Neural cell (in vitro differentiated cells): ENCODE data around the gene MAP2K1. TPM values are rescaled to one million over a fixed set of nuclear protein-coding genes. Genes with fewer than 3 reads are reported as not detected.

ENCODE experiments used
- H2AFZ ChIP-seq: fragments of 200-600, 300-800 bp; sonication (generic), shearing (Covaris generic); 2 replicates; pipeline ENCODE4 v1.6.0; 2014; ENCODE audit warnings: low read depth, mild to moderate bottlenecking, antibody characterized with exemption, low read length, moderate library complexity
- H3F3A ChIP-seq: fragments of 200-600 bp; shearing (Covaris generic); 2 replicates; pipeline ENCODE4 v1.6.1; 2016; ENCODE audit warnings: mild to moderate bottlenecking, moderate library complexity, mixed read lengths, antibody characterized with exemption, low read length; ENCODE audit not compliant: insufficient read depth, poor library complexity, severe bottlenecking
- H3K27ac ChIP-seq: fragments of 200-600, 300-800 bp; sonication (generic), shearing (Covaris generic); 2 replicates; pipeline ENCODE4 v1.5.1; 2014; ENCODE audit warnings: mild to moderate bottlenecking, low read length, moderate library complexity
- H3K27me3 ChIP-seq: fragments of 300-800, 200-600 bp; sonication (generic), shearing (Covaris generic); 2 replicates; pipeline ENCODE4 v1.6.0; 2014; ENCODE audit warnings: mild to moderate bottlenecking, low read depth, low read length, moderate library complexity; ENCODE audit not compliant: insufficient read depth
- H3K36me3 ChIP-seq: fragments of 300-800, 200-600 bp; sonication (generic), shearing (Covaris generic); 2 replicates; pipeline ENCODE4 v1.5.1; 2014; ENCODE audit warnings: mild to moderate bottlenecking, antibody characterized with exemption, low read length, moderate library complexity; ENCODE audit not compliant: insufficient read depth
- H3K4me2 ChIP-seq: fragments of 300-800, 200-600 bp; sonication (generic), shearing (Covaris generic); 2 replicates; pipeline ENCODE4 v1.6.0; 2014; ENCODE audit warnings: mild to moderate bottlenecking, low read length
- H3K4me3 ChIP-seq: fragments of 300-800, 200-600 bp; sonication (generic), shearing (Covaris generic); 2 replicates; pipeline ENCODE4 v1.5.1; 2014; ENCODE audit warnings: mild to moderate bottlenecking, low read length, moderate library complexity
- H3K79me2 ChIP-seq: fragments of 200-600 bp; shearing (Covaris generic); replicated peaks from 2 replicates; pipeline ENCODE4 v1.6.0; 2014; ENCODE audit warnings: mild to moderate bottlenecking, low read length, moderate library complexity; ENCODE audit not compliant: insufficient read depth
- H3K9ac ChIP-seq: fragments of 300-800, 200-600 bp; sonication (generic), shearing (Covaris generic); 2 replicates; pipeline ENCODE4 v1.6.1; 2016; ENCODE audit warnings: mild to moderate bottlenecking, low read length, mixed read lengths
- H3K9me2 ChIP-seq: fragments of 200-600 bp; shearing (Covaris generic); 2 replicates; pipeline ENCODE4 v1.6.1; 2016; ENCODE audit warnings: mild to moderate bottlenecking, low read length, mixed read lengths; ENCODE audit not compliant: insufficient read depth
- H3K9me3 ChIP-seq: fragments of 200-600, 300-800 bp; sonication (generic), shearing (Covaris generic); 2 replicates; pipeline ENCODE4 v1.6.1; 2016; ENCODE audit warnings: mild to moderate bottlenecking, mixed run types, low read length, moderate library complexity, mixed read lengths
- H4K20me1 ChIP-seq: fragments of 200-600 bp; shearing (Covaris generic); 2 replicates; pipeline ENCODE4 v1.6.1; 2016; ENCODE audit warnings: mild to moderate bottlenecking, mixed run types; ENCODE audit not compliant: insufficient read depth
- EP300 ChIP-seq: fragments of 450-650 bp; conservative IDR thresholded peaks from 2 replicates; pipeline ENCODE4 v1.6.1; 2014; ENCODE audit warnings: antibody characterized with exemption, mild to moderate bottlenecking, moderate library complexity; ENCODE audit not compliant: poor library complexity, severe bottlenecking
- EZH2 ChIP-seq: fragments of 200-600, 300-800 bp; shearing (Covaris generic), sonication (generic); IDR thresholded peaks from 2 replicates; pipeline ENCODE4 v1.6.1; 2014; ENCODE audit warnings: antibody characterized with exemption, low read length, borderline replicate concordance, mild to moderate bottlenecking; ENCODE audit not compliant: insufficient read depth, poor library complexity, severe bottlenecking
- MXI1 ChIP-seq: fragments of 450-650 bp; conservative IDR thresholded peaks from 2 replicates; pipeline ENCODE4 v1.6.1; 2014; ENCODE audit warnings: antibody characterized with exemption, mild to moderate bottlenecking; ENCODE audit not compliant: poor library complexity, severe bottlenecking
- POLR2AphosphoS5 ChIP-seq: IDR thresholded peaks from 2 replicates; pipeline ENCODE4 v1.6.1; 2012
- RAD21 ChIP-seq: fragments of 450-650 bp; conservative IDR thresholded peaks from 2 replicates; pipeline ENCODE4 v1.6.1; 2014; ENCODE audit warnings: antibody characterized with exemption, mild to moderate bottlenecking, moderate library complexity
- SMC3 ChIP-seq: fragments of 450-650 bp; conservative IDR thresholded peaks from 2 replicates; pipeline ENCODE4 v1.6.1; 2014; ENCODE audit warnings: antibody characterized with exemption, mild to moderate bottlenecking, moderate library complexity; ENCODE audit not compliant: poor library complexity
- TAF1 ChIP-seq: IDR thresholded peaks from 2 replicates; pipeline ENCODE4 v1.6.1; 2012; ENCODE audit warnings: low read depth
- polyA plus RNA-seq: library from polyadenylated mRNA; depleted of rRNA; stranded (reverse); fragments of >200 nt; gene quantifications from 2 replicates; pipeline ENCODE4 v1.2.3, GENCODE V29; 2014
- TF ChIP-seq, protein P1 (sequence below): IDR thresholded peaks from 2 replicates; pipeline ENCODE4 v1.6.1; 2012; ENCODE audit warnings: borderline replicate concordance
- TF ChIP-seq, protein P2 (sequence below): fragments of 450-650 bp; IDR thresholded peaks from 2 replicates; pipeline ENCODE4 v1.5.1; 2014; ENCODE audit warnings: antibody characterized with exemption, mild to moderate bottlenecking, moderate library complexity; ENCODE audit not compliant: poor library complexity, severe bottlenecking

MAP2K1 gene
- polyA plus RNA-seq, 1 donor from 2014 or later, result 24.7 TPM

DNA sequence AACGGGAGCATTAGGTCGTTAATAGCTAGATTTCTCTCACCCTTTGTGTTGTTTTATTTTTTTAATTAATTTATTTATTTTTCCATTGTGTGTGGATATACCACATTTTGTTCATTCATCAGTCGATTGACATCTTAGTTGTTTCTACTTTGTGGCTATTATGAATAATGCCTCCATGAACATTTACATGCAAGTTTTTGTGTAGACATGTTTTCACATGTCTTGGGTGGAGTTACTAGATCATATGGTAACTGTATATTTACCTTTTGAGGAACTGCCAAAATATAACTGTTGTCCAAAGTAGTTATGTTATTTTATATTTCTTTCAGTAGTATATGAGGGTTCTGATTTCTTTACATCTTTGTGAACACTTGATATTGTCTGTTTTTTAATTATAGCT, 137.2 kb downstream of the MAP2K1 start:
- no peaks in the 10 kb centered on the region for H4K20me1 ChIP-seq
- H2AFZ ChIP-seq, result no peak overlapping the region
- H3K79me2 ChIP-seq, result no peaks in the 10 kb centered on the region
- no peak overlapping the region for H3K4me3 ChIP-seq
- no peaks in the 10 kb centered on the region for H3F3A ChIP-seq
- H3K27ac ChIP-seq, result no peak overlapping the region
- H3K4me2 ChIP-seq, result no peak overlapping the region
- H3K9me3 ChIP-seq, result no peaks in the 10 kb centered on the region
- no peaks in the 10 kb centered on the region for H3K9me2 ChIP-seq
- TF ChIP-seq RAD21 (no peak), TAF1 (no peak), EP300 (no peak), POLR2AphosphoS5 (no peak), EZH2 (no peak), SMC3 (no peak), MXI1 (no peak)
- TF ChIP-seq, protein P1, sequence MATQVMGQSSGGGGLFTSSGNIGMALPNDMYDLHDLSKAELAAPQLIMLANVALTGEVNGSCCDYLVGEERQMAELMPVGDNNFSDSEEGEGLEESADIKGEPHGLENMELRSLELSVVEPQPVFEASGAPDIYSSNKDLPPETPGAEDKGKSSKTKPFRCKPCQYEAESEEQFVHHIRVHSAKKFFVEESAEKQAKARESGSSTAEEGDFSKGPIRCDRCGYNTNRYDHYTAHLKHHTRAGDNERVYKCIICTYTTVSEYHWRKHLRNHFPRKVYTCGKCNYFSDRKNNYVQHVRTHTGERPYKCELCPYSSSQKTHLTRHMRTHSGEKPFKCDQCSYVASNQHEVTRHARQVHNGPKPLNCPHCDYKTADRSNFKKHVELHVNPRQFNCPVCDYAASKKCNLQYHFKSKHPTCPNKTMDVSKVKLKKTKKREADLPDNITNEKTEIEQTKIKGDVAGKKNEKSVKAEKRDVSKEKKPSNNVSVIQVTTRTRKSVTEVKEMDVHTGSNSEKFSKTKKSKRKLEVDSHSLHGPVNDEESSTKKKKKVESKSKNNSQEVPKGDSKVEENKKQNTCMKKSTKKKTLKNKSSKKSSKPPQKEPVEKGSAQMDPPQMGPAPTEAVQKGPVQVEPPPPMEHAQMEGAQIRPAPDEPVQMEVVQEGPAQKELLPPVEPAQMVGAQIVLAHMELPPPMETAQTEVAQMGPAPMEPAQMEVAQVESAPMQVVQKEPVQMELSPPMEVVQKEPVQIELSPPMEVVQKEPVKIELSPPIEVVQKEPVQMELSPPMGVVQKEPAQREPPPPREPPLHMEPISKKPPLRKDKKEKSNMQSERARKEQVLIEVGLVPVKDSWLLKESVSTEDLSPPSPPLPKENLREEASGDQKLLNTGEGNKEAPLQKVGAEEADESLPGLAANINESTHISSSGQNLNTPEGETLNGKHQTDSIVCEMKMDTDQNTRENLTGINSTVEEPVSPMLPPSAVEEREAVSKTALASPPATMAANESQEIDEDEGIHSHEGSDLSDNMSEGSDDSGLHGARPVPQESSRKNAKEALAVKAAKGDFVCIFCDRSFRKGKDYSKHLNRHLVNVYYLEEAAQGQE, result no peak
- TF ChIP-seq, protein P2, sequence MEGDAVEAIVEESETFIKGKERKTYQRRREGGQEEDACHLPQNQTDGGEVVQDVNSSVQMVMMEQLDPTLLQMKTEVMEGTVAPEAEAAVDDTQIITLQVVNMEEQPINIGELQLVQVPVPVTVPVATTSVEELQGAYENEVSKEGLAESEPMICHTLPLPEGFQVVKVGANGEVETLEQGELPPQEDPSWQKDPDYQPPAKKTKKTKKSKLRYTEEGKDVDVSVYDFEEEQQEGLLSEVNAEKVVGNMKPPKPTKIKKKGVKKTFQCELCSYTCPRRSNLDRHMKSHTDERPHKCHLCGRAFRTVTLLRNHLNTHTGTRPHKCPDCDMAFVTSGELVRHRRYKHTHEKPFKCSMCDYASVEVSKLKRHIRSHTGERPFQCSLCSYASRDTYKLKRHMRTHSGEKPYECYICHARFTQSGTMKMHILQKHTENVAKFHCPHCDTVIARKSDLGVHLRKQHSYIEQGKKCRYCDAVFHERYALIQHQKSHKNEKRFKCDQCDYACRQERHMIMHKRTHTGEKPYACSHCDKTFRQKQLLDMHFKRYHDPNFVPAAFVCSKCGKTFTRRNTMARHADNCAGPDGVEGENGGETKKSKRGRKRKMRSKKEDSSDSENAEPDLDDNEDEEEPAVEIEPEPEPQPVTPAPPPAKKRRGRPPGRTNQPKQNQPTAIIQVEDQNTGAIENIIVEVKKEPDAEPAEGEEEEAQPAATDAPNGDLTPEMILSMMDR, result no peak
- no peak overlapping the region for H3K9ac ChIP-seq
- peaks cover 4% of the 10 kb centered on the region for H3K36me3 ChIP-seq
- no peaks in the 10 kb centered on the region for H3K27me3 ChIP-seq

DNA sequence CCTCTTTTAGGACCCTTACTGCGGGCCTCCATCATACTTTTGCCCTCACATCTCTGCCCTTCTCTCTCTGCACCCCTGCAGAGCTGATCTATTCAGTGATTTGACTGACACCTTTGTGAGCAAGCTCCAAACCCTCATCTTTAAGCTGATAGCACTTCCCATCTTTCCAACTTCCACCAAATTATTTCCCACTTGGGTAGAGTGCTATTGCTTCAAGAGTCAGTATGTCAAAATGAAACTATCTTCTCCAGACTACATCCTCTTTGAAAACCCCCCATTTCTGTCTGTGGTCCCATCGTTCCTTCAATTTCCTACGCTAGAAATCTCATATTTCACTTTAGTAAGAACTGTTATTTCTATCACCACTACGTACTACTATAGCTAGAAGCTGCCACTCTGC, 138.1 kb downstream of the MAP2K1 start:
- TF ChIP-seq POLR2AphosphoS5 (no peak), EP300 (no peak), MXI1 (no peak), TAF1 (no peak), RAD21 (no peak), EZH2 (no peak), SMC3 (no peak)
- TF ChIP-seq, protein P2, result no peak
- TF ChIP-seq, protein P1, result no peak
- H3K9me2 ChIP-seq, result no peaks in the 10 kb centered on the region
- H3K79me2 ChIP-seq, result no peaks in the 10 kb centered on the region
- H3K9ac ChIP-seq, result no peak overlapping the region
- no peaks in the 10 kb centered on the region for H3K9me3 ChIP-seq
- H3K27me3 ChIP-seq, result no peaks in the 10 kb centered on the region
- H4K20me1 ChIP-seq, result no peaks in the 10 kb centered on the region
- no peak overlapping the region for H2AFZ ChIP-seq
- peaks cover 12% of the 10 kb centered on the region for H3K36me3 ChIP-seq
- H3K4me3 ChIP-seq, result no peak overlapping the region
- H3K27ac ChIP-seq, result no peak overlapping the region
- no peak overlapping the region for H3K4me2 ChIP-seq
- H3F3A ChIP-seq, result no peaks in the 10 kb centered on the region
